GM18520 (cell line): ENCODE data around the gene CFAP410.

Experiments used
- ATAC-seq: cut with Tn5 transposase; IDR thresholded peaks from one replicate; pipeline ENCODE4 v1.9.1; 2021; ENCODE audit not compliant: unreplicated experiment

CFAP410 gene

DNA sequence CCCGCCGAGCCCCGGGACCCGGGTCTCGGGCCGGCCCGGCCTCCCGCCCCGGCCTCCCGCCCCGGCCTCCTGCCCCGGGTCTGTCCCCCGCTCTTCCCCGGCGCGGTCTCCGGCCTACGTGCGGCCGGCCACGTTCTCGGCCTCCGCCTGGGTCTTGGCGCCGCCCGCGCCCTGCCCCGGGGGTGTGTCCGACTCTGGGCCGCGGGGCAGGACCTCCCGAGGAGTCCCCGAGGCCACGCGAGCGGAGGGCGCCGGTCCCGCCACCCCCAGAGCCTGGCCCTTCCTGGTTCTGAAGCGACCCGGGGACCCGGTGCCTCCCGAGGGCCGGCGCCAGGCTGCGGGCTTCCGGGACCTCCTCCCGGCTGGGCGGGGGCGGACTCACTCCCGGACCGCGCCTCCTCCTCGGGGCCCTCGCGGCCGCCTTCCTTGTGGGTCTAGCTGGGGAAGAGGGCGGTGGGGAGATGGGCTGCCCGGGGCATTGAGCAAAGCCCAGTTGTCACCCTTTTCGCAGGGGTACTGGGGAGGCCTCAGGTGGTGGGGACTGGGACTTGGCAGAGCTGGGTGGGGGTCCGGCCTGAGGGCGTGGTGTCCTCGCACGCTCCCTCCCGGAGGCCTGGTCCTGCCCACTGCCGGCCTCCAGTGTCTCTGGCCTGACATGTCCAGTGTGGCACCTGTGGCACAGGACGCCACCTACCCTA is 38.8 kb downstream of the CFAP410 start:
- peak; percentile 14 for ATAC-seq

DNA sequence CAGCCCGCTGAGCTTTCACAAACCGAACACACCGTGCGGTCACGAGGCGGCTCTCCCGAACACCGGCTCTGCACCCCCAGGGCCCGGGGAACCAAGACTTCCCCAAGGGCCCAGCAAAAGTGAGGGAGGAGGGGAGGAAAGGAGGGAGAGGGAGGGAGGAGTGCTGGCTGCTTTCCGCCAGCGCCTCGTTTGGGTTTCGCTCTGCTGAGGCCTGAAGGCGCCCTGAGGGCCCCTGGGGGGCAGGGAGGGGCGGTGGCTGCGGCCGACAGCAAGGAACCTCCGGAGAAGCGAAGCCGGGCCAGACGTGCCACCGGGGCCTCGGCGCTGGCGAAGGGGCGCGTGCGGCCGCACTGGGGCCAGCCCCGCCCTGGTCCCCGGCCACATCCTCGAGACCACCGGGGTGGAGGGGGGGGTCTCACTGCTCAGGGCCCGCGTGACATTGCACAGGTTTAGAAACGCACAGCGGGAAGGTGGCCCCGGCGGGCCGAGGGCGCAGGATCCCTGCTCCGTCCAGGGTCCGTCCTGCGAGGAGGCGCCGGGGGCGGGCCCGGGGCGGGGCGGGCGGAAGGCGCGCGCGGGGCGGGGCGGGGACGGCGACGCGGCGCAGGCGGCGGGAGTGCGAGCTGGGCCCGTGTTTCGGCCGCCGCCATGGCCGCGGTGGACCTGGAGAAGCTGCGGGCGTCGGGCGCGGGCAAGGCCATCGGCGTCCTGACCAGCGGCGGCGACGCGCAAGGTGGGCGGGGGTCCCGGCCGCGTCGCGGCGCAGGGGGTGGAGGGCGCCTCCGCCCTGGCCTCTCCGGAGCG is 39.5 kb downstream of the CFAP410 start, which contains the start of gene PFKL:
TSS of gene PFKL (plus strand) at position 596 of the 804 bp plus-strand sequence. CDS start at position 649, 53 bp downstream.
- peak; percentile 32 for ATAC-seq

DNA sequence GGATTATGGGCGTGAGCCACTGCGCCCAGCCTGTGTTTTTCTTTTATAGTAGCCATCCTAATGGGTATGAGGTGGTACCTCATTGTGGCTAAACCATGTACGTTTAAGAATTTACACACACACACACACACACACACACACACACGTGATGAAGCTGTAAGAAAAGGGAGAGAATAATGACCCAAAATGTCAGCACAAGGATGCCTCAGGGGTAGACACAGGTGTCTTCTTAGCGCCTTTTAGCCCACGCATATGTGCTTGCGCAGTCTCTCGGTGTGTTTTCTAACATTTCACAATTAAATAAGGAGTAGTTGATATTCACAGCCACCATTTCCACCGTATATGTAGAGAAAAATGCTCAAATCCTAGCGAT is 40.1 kb downstream of the CFAP410 start:
- ATAC-seq: no peak

DNA sequence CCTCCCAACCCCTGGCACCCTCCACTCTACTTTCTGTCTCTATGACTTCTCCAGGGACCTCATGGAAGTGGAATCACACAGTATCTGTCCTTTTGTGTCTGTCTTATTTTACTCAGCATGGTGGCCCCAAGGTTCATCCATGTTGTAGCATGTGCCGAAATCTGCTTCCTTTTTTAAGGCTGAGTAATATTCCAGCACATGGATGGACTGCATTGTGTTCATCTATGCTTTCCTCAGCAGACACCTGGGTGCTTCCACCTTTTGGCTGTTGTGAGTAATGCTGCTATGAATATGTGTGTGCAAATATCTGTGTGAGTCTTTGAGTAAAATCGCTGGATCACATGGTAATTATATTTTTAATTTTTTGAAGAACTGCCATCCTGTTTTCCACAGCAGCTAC is 40.9 kb downstream of the CFAP410 start:
- ATAC-seq: no peak

DNA sequence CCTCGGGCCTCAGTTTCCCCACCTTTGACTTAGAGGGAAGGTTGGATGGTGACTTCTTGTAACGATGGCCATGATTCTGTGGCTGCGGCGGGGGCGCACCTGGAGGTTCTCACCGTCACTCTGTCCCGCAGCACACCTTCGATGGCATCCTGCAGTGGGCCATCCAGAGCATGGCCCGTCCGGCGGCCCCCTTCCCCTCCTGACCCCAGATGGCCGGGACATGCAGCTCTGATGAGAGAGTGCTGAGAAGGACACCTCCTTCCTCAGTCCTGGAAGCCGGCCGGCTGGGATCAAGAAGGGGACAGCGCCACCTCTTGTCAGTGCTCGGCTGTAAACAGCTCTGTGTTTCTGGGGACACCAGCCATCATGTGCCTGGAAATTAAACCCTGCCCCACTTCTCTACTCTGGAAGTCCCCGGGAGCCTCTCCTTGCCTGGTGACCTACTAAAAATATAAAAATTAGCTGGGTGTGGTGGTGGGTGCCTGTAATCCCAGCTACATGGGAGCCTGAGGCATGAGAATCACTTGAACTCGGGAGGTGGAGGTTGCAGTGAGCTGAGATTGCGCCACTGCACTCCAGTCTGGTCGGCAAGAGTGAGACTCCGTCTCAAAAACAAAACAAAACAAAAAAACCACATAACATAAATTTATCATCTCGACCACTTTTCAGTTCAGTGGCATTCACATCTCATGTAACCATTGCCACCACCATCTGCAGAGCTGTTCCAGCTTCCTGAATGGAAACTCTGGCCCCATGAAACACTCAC is 41.5 kb downstream of the CFAP410 start:
- no peak for ATAC-seq

DNA sequence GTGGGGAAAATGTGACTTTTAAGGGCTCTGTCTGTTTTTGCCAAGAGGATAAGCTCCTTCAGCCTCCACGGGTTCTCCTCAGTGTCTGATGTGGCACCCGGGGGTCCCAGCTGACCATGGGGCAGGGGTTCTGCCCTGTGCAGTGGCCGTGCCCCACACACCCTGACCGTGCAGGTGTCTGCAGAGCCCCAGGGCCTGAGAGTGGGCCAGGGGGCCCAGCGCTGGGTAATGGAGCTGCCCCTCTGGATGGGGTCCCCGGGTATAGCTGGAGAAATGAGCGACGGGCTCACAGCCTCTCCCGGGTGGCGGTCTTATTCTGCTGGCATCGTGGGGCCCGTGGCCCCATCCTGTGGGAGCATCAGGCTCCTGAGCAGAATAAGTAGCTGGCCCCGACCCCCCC is 42.3 kb downstream of the CFAP410 start:
- ATAC-seq: no peak

DNA sequence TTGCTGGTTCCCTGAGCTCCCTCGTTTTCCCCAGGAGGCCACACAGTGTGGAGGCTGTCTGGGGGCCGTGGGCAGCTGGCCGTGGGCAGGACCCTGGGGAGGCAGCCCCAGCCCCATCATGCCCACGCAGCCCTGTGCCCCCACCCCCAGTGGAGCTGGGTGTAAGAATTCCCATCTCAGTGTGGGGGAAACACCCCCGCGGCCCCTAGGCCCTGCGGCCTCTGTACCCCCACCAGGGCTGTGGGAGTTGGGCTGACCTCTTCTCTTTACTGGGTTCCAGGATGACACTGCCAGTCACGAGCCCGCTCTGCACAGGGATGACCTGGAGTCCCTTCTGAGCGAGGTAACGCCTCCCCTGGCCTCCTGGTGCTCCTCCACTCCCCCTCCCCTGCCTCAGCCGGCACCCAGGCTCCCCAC is 43.1 kb downstream of the CFAP410 start:
- no peak for ATAC-seq

DNA sequence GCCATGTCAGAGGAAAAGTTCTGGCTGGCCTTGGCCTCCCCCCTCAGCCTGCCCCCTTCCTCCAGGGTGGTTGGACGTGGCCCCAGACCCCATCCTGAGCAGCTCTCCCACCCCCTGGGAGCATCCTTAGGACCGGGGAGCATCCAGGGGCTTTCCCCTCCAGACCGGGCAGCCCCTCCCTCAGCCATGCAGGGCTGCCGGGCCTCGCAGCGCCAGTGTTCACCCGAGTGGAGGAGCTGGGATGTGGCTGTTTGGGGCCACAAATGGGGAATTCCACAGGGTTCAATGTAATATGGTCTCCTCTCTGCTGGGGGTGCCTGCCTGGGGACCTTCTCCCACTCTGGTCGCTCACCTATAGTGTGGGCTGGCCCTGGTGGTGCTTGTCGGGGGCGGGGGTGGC is 43.5 kb downstream of the CFAP410 start:
- no peak for ATAC-seq

DNA sequence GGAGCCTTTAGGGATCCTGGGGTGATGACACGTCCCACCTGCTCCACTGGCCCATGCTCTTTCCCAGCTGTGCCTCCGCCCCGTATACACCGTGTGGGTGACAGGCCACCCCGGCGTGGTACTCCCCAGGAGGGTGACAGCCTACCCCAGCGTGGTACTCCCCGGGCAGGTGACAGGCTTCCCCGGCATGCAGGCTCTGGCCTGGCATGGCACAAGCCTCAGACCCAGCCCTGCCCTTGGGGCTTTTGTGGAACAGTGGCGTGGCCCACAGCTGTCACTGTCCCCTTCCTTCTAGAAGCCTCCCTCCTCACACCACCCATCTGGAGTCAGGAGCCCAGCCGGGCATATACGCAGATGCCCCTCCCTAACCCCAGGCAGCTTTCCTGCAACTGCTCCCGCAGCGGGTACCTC is 44.0 kb downstream of the CFAP410 start:
- no peak for ATAC-seq

DNA sequence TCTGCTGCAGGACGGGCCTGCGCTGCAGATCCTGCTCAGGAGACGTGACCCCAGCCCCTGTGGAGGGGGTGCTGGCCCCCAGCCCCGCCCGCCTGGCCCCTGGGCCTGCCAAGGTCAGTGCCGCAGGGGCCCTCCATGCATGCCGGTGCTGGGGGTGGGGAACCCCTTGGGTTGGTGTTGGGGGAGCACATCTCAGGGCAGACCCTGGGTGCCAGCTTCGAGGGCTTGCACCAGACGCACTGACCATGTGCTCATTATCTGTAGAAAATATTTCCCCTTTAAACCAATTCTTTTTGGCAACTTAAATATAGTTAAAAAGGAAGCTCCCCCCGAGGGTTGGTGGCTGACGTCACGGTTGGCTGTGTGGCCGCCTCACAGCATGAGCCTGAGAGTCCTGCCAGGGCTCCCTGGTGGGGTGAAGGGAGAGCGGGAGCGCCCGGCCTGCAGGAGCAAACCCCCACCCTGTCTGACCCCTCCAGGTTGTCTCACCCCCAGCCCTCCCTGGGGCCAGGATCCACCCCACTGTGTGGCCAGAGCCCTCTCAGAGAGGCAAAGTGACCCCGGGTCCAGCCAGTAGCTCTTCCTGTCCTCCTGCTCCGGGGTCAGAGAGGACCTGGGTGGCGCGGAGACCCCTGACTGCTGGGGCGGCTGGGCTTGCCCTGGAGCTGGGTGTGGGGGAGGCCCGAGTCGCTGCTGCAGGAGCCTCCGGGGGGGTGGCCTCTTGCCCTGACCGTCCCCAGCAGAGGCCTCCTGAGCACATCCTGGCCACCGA is 44.6 kb downstream of the CFAP410 start:
- ATAC-seq: no peak

DNA sequence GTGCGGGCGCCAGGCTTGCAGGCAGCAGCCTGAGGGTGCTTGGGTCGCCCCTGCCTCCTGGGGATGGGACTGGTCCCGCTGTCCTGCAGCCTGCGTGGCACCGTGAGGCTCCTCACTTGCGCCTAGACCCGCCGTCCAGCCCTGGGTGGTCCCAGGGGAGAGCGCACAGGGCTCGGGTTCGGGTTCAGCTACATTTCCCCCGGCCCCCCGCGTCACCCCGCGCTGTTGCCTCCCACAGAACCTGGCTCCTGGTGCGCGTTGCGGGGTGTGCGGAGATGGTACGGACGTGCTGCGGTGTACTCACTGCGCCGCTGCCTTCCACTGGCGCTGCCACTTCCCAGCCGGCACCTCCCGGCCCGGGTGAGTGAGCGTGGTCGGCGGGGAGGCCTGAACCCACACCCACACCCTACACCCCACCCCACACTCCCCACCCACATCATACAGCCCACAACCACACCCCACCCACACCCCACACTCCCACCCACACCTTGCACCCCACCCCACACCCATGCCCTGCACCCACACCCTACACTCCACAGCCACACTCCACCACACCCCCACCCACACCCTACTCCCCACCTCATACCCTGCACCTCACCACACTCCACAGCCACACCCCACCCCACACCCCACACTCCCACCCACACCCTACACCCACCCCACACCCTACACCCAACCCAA is 45.5 kb downstream of the CFAP410 start:
- ATAC-seq: no peak

DNA sequence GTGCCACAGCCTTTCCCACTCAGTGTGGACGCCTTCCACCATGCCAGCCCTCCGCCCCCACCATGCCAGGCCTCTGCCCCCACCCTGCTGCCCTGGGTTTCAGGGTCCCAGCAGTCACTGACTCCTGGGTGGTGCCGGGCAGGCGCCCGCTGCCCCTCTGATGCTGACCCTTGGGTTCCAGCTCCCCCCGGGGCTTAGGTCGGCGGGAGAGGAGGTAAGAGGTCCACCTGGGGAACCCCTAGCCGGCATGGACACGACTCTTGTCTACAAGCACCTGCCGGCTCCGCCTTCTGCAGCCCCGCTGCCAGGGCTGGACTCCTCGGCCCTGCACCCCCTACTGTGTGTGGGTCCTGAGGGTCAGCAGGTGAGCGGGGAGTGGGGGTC is 46.4 kb downstream of the CFAP410 start:
- ATAC-seq: no peak

DNA sequence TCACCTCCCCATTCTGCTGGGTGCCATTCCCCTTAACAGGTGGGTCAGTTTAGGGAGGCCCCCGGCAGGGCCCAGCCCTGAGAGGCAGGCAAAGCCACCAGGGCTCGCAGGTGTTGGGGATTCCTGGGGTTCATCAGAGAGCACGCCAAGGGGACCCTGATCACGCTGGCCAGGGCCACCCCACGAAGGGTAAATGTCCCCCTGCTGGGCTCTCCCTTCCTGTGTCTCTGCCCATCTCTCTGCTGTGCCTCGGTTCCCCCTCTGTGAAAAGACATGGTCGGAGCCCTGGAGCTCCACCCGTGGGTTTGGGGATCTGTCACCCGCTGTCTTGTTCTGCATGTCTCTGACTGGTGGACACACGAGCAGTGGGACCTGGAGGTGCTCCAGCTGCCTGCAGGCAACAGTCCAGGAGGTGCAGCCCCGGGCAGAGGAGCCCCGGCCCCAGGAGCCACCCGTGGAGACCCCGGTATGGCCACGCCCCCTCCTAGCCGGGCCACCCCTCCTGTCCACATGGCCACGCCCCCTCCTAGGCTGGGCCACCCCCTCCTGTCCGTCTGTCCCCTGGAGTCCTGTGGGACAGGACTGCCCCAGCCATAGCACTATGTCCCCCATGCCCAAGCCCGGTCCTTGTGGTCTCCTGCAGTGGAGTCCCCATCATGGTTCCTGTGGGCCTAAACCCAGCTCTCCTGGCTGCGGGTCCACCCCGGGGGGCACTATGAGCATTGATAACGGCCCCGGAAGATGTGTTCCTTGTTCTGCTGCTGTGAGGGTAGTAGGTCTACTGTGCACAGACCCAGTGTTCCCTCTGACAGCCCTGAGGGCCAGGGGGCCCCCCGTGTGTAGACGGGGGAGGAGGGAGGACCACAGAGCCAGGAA is 47.0 kb downstream of the CFAP410 start:
- no peak for ATAC-seq

DNA sequence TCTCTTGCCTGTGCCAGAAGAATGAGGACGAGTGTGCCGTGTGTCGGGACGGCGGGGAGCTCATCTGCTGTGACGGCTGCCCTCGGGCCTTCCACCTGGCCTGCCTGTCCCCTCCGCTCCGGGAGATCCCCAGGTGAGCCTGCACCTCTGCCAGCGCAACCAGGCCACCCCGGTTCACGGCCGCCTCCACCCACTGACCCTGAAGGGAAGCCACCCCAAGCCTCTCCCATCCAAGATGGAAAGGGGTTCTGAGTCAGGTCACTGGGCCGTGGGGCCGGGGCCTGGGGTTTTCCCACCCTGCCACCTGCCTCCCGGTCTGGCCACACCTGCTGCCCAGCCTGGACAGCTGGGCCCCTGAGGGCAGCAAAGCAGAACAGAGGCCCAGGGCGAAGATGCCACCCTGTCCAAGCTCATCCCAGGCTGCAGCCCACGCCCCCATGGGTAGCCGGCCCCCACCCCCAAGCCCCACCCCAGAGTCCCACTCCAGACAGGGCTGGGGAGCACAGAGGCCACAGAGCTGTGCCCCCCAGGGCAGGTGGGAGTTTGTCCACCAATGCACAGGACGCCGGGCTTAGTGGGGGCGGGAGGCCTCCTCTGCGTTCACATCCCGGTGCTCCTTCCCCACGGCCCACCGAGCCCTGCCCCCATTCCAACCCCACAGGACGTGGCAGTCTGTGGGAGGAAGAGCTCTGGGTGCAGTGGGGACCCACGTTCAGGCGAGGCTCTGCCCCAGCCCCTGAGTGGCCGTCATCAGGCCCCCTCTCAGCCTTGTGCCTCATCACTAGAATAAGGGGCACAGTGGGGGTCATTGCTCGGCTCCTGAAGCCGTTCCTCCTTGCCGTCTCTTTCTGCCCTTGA is 47.9 kb downstream of the CFAP410 start:
- no peak for ATAC-seq

DNA sequence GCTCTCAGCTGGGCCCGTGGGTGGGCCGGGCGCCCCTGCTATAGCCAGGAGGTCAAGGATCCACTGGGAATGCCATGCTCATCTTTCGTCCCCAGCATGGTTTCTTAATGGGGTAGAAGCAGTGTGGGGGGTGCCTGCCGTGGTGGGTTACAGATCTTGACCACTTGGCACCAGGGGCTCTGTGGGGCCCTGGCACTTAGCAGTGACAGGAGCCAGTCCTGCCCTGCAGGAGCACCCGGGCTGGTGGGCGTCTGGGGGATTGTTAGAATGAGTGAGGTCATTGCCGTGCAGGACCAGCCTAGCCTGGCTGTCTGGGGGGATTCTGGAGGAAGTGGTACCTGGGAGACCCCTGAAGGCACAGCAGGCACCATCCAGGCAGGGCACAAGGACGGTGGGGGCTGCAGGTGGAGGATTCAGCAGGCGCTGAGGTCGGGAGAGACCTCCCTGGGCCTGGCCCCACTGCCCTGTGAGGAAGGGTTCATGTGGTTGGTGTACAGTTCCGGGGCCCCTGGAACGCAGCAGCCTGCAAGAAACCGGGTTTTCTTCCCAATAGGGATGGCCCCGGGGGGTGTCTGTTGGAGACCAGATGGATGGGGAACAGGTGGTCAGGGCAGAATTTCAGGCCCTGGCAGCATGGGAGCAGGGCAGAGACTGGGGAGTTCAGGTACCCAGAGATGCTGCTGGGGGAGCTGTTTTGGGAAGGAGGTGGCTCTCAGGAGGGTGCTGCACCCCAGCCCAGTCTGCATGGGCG is 48.7 kb downstream of the CFAP410 start:
- ATAC-seq: no peak

DNA sequence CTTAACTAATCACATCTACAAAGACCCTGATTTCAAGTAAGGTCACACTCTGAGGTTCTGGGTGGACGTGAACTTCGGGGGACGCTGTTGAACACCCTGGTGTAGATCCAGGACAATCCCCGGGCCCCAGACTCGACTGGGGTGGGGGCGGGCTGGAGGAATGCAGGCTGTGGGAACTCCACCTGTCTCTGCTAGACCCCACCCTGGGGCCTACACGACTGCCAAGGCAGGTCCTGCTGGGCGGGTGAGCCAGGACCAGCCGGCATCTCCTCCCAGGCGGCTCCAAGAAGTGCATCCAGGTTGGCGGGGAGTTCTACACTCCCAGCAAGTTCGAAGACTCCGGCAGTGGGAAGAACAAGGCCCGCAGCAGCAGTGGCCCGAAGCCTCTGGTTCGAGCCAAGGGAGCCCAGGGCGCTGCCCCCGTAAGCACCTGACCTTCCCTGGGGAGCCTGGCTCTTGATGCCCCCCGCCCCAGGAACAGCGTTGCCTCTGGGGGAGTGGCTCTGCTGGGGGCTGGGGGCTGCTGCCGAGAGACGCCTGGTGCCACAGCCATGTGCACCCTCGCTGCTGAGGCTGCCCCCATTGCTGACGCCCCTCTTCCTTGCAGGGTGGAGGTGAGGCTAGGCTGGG is 49.7 kb downstream of the CFAP410 start:
- ATAC-seq: no peak
